Fibroblast of skin of scalp (primary cell): ENCODE results near the gene ADAMTS2.

Source experiments
- DNase-seq: peaks from one replicate; pipeline ENCODE4 v3.0.0-alpha.2; 2013

Gene ADAMTS2

GRCh38 chr5:179311091-179311470 is 34.2 kb downstream of the ADAMTS2 start:
- DNase-seq, result no peak

- DNase-seq, result no peak
These were observed 34.7 kb downstream of the ADAMTS2 start for GRCh38 chr5:179310439-179311090.

DNA sequence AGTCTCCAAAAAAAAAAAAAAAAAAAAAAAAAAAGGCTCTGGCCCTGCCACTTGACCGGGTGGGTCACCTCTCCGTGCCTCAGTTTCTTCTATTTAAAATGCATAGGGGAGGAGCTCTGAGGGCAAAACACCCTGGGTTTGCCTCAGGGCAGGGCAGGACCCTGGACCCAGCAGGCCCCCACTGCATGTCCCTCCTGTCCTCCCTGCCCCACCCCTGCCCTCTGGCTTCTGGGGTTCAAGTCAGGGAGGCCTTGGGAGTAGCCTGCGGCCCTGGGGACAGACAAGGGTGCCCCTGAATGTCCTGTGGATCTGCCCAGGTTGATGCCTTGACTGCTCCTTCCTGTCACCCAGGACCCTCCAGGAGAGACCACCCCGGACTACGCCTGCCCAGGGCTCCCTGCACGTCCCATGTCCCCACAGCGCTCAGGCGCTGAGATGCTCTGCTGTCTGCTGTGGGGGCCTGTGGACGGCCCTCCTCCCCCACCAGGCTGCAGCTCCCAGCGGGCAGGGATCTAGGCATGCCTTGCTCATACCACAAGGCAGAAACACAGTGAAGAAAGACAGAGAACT is 35.4 kb downstream of the ADAMTS2 start:
- DNase-seq, result no peak

DNA sequence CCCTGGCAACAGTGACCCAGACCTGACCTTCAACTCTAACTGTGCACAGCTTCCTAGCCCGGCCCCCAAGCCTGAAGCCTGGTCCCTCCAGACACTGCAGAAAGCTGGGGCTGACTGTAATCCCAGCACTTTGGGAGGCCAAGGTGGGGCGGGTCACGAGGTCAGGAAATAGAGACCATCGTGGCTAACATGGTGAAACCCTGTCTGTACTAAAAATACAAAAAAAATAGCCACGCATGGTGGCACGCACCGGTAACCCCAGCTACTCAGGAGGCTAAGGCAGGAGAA is 35.9 kb downstream of the ADAMTS2 start:
- DNase-seq, result no peak

GRCh38 chr5:179308563-179309382 is 36.5 kb downstream of the ADAMTS2 start:
- no peak for DNase-seq

DNA sequence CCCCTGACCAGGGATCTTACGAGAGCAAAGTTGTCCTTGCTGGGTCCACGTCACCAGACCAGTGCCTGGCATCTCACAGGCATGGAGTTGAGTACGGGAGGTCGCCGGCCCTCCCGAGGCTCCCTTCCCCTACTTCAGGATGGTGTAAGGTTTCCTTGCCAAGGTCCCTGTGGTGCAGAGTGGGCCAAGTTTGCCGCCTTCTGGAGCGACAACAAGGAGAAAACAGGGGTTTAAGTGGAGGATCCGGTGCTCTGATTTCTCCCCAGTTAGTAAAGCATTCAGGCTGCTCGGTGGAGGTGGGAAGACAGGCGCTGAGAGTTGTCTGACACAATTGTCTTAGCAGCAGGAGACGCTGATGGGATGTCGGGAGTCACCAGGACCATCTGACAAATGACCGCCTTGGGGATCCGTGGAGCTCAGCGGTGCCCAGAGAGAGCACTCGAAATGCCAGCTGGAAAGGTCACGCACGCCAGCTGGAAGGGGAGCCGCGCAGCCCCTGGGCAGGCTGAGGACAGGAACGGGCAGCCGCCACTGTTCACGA is 37.3 kb downstream of the ADAMTS2 start:
- DNase-seq, result no peak

DNA sequence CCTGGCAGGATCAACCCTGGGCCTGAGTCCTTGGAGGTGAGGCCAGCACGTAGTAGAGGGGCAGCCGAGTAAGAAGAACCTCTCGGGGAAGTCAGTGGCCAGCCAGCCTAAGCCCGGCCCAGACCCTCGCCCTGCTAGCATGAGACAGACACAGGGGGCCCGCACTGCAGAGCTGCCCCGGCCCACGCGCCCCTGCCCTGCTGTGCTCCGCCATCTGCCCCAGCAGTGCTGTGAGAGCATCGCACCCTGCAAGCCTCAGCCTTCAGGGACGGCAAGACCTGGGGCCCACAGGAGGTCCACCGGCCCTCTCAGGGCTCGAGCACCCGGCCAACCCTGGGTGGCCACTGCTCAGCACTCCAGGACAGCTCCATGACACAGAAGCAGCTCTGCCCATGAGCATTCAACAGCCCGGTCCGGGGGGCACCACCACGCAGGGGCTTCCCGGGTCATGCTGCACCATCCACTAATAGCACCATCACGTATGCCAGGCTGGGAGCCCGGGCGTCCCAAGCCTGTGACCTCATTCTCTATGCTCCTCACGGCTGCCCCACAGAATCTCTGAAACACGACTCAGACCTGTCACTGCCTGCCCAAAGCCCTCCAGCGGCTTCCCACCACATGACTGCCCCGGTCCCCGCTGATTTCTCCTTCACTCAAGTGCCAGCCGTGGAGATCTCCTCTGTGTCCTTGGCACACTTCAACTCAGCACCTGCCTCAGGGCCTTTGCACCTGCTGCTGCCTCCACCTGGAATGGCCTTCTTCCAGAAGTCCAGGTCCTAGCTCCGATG is 38.1 kb downstream of the ADAMTS2 start:
- DNase-seq, result peak; percentile 63

DNA sequence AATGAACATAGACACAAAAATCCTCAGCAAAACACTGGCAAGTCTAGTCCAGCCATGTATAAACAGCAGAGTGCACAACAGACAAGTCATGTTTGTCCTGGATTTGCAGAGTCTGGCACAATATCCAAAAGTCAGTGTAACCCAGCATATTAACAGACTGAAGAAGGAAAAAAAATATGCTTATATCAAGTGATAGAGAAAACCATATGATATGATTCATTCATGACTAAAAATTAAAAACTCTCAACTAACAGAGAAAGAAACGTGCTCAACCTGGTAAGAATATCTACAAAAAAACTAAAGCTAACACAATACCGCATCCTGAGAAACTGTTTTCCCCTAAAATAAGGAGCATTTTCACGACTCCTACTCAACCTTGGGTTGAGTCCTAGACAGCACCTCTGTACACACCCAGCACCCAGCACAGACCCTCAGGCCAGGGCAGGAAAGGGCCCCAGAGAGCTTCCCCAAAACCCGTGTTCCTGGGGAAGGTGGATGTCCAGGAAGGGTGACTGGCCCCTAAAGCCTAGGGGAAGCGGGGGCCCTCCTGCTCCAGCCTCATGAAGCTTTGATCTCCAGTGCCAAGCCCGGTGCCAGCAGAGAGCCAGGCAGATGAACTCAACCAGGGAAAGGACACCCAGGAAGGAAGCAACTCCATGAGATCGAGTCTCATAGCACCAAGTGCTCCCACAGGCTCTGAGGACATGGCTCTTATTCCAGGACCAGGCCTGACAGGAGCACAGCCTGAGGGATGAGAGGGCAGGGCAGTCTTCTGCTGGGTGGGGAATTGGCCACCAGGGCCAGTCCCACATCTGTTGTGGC is 38.9 kb downstream of the ADAMTS2 start:
- DNase-seq, result peak; percentile 46

DNA sequence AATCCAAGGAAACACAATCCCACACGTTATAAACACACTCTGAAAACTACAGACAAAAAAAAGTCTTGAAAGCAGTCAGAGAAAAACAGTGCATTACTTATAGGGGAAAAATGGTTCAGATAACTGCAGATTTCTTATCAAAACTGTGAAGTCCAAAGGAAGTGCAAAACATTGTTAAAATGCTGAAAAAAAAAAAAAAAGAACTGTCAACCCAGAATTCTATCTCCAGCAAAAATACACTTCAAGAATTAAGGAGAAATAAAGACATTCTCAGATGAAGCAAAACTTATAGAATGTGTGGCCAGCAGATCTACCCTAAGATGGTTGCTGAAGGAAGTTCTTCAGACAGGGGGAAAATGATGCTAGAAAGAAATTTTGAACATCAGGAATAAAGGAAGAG is 40.4 kb downstream of the ADAMTS2 start:
- no peak for DNase-seq

DNA sequence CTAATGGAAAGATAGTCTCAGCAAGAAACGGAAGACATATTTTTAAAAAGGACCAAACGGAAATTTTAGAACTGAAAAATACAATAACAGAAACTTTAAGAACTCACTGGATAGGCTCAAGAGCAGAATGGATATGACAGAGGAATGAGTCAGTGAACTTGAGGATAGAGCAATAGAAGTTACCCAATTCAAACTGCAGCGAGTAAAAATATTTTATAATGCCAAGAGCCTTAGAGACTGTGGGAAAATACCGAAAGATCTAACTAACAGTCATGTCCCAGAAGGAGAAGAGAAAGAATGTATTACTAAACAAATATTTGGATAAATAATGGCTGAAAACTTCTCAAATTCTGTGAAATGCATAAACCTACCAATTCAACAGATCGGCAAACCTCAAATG is 40.8 kb downstream of the ADAMTS2 start:
- peak; percentile 92 for DNase-seq

GRCh38 chr5:179303451-179304200 is 41.6 kb downstream of the ADAMTS2 start:
- no peak for DNase-seq

DNA sequence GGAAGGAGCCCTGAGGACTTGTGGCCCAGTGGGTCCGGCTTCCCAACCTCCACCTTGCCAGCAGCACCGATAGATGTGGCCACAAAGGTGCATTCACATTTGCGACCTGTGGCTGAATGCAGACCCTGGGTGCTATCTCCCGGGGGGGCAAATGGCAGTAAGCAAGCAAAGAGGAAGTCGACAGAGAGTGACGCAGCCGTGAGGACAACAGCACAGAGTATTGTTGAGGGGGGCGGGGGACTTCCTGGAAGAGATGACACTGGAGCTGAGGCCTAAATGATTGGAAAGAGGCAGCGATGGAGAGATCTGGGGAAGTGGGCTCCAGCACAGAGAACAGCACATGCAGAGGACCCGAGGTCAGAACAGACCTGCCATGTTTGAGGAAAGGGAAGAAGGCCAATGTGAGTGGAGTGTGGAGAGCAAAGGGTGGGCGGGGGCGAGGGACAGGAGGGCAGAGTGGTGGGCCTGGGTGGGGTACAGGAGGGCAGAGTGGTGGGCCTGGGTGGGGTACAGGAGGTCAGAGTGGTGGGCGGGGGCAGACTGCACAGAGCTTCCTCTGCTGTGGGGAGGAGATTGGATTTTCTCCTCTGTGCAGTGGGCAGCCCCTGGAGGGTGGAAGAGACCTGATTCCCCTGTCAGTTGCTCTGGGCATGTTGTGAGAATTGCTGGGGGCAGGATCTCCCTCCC is 42.6 kb downstream of the ADAMTS2 start:
- DNase-seq, result no peak

- DNase-seq, result no peak
These were observed 43.5 kb downstream of the ADAMTS2 start for GRCh38 chr5:179301796-179302195.

- no peak for DNase-seq
These were observed 43.9 kb downstream of the ADAMTS2 start for GRCh38 chr5:179301376-179301775.

GRCh38 chr5:179300581-179301180 is 44.6 kb downstream of the ADAMTS2 start:
- DNase-seq, result no peak

- no peak for DNase-seq
These were observed 46.9 kb downstream of the ADAMTS2 start for GRCh38 chr5:179298181-179298993.

- DNase-seq, result no peak
These were observed 47.6 kb downstream of the ADAMTS2 start for GRCh38 chr5:179297486-179298180.

DNA sequence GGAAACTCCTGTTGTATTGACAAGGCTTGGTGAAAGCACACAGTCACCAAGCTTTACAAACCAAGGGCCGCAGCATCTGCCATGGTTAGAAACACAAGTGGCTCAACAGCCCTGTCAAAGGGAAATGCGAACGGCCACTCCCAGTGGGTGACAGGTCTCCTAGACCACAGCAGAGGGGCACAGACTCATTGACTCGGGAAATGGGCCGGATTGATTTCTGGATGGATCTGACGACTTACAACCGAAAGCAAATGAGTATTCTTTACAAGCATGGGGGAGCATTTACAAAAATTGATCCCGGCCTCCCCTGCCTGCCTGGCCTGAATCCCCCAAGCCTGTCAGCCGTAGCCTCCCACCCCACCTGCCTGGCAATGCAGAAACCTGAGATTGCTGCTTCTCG is 48.2 kb downstream of the ADAMTS2 start:
- DNase-seq, result no peak
